DOHH2 (cell line): ENCODE measurements around the gene ITPK1.

Experiments used
- H3F3A ChIP-seq: fragments of 200-600 bp; sonication (generic), shearing (Covaris generic); 2 replicates; pipeline ENCODE4 v1.6.0; 2016; ENCODE audit warnings: antibody characterized with exemption, mild to moderate bottlenecking; ENCODE audit not compliant: control insufficient read depth, insufficient read depth
- H3K27ac ChIP-seq: fragments of 200-600 bp; sonication (generic); 2 replicates; pipeline ENCODE4 v1.5.1; 2014; ENCODE audit warnings: low read depth, mild to moderate bottlenecking, low read length, moderate library complexity
- H3K27me3 ChIP-seq: fragments of 200-600 bp; sonication (generic); 2 replicates; pipeline ENCODE4 v1.6.1; 2014; ENCODE audit warnings: mild to moderate bottlenecking, low read length, mixed read lengths; ENCODE audit not compliant: control insufficient read depth
- H3K36me3 ChIP-seq: fragments of 200-600 bp; sonication (generic); 2 replicates; pipeline ENCODE4 v1.6.1; 2014; ENCODE audit warnings: mild to moderate bottlenecking, low read length, moderate library complexity, mixed read lengths; ENCODE audit not compliant: control insufficient read depth
- H3K4me1 ChIP-seq: fragments of 200-600 bp; sonication (generic); 2 replicates; pipeline ENCODE4 v1.6.1; 2014; ENCODE audit warnings: mild to moderate bottlenecking, low read length, mixed read lengths; ENCODE audit not compliant: control insufficient read depth
- H3K4me2 ChIP-seq: fragments of 200-600 bp; sonication (generic); 2 replicates; pipeline ENCODE4 v1.6.0; 2014; ENCODE audit warnings: mild to moderate bottlenecking, low read length, moderate library complexity
- H3K4me3 ChIP-seq: fragments of 200-600 bp; sonication (generic); 2 replicates; pipeline ENCODE4 v1.5.1; 2014; ENCODE audit warnings: mild to moderate bottlenecking, low read length, mixed read lengths
- H3K79me2 ChIP-seq: fragments of 200-600 bp; sonication (generic); 2 replicates; pipeline ENCODE4 v1.6.1; 2014; ENCODE audit warnings: mild to moderate bottlenecking, low read length, mixed read lengths; ENCODE audit not compliant: control insufficient read depth
- H3K9me2 ChIP-seq: fragments of 200-600 bp; sonication (generic); replicated peaks from 2 replicates; pipeline ENCODE4 v1.6.1; 2014; ENCODE audit warnings: mild to moderate bottlenecking, low read length, mixed read lengths; ENCODE audit not compliant: control insufficient read depth
- H3K9me3 ChIP-seq: fragments of 200-600 bp; sonication (generic); 2 replicates; pipeline ENCODE4 v1.6.1; 2014; ENCODE audit warnings: antibody characterized with exemption, low read length, mixed read lengths; ENCODE audit not compliant: control insufficient read depth, insufficient read depth
- H4K20me1 ChIP-seq: fragments of 200-600 bp; sonication (generic); 2 replicates; pipeline ENCODE4 v1.6.0; 2014; ENCODE audit warnings: low read depth, mild to moderate bottlenecking, antibody characterized with exemption, low read length, moderate library complexity; ENCODE audit not compliant: control insufficient read depth, insufficient read depth
- CTCF ChIP-seq: fragments of 200-600 bp; sonication (generic); IDR thresholded peaks from one replicate; pipeline ENCODE4 v1.5.1; 2014; ENCODE audit warnings: antibody characterized with exemption, mild to moderate bottlenecking, low read depth, low read length; ENCODE audit not compliant: poor library complexity, severe bottlenecking
- EZH2phosphoT487 ChIP-seq: fragments of 200-600 bp; sonication (generic); IDR thresholded peaks from 2 replicates; pipeline ENCODE4 v1.6.1; 2017; ENCODE audit warnings: borderline replicate concordance, mild to moderate bottlenecking, antibody characterized with exemption, low read length, moderate library complexity, mixed read lengths

ITPK1 gene

DNA sequence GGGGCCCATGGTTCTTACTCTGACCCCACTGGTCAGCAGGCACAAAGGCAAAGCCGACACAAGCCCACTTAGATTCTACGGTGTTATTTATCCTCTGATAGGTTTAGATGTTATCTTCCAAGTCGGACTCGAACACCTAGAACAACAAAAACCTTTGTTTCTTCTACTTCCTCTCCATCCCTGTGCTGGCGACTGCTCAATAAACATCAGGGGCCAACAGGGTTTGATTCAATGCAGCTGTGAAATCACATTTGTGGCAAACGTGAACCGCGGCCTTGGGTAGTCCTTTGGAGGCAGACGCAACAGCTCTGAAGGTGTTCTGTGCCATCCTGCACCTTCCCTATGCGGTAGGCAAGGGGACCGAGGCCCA, 105.6 kb downstream of the ITPK1 start:
- no peak overlapping the region for H3K27ac ChIP-seq
- no peaks in the 10 kb centered on the region for H3F3A ChIP-seq
- 0 out of 2 replicates have a peak, but pooled peaks cover 2% of the 10 kb centered on the region for H3K4me1 ChIP-seq
- H3K4me2 ChIP-seq, result no peak overlapping the region
- no peaks in the 10 kb centered on the region for H3K36me3 ChIP-seq
- TF ChIP-seq CTCF (no peak), EZH2phosphoT487 (no peak)
- no peaks in the 10 kb centered on the region for H4K20me1 ChIP-seq
- no peaks in the 10 kb centered on the region for H3K79me2 ChIP-seq
- H3K9me2 ChIP-seq, result no peaks in the 10 kb centered on the region
- no peaks in the 10 kb centered on the region for H3K27me3 ChIP-seq
- no peak overlapping the region for H3K4me3 ChIP-seq
- H3K9me3 ChIP-seq, result no peaks in the 10 kb centered on the region

- H3K79me2 ChIP-seq, result no peaks in the 10 kb centered on the region
- no peak overlapping the region for H3K4me2 ChIP-seq
- TF ChIP-seq EZH2phosphoT487, result no peak
- TF ChIP-seq CTCF, result no peak
- H3K27ac ChIP-seq, result no peak overlapping the region
- no peaks in the 10 kb centered on the region for H3K27me3 ChIP-seq
- H3K36me3 ChIP-seq, result no peaks in the 10 kb centered on the region
- no peak overlapping the region for H3K4me3 ChIP-seq
- H3K4me1 ChIP-seq, result 0 out of 2 replicates have a peak, but pooled peaks cover 2% of the 10 kb centered on the region
- no peaks in the 10 kb centered on the region for H4K20me1 ChIP-seq
- H3K9me2 ChIP-seq, result no peaks in the 10 kb centered on the region
- no peaks in the 10 kb centered on the region for H3K9me3 ChIP-seq
- H3F3A ChIP-seq, result no peaks in the 10 kb centered on the region
Observed at GRCh38 chr14:93009471-93010129, 106.1 kb downstream of the ITPK1 start.

GRCh38 chr14:93008381-93008780, 107.3 kb downstream of the ITPK1 start:
- H3K9me3 ChIP-seq, result no peaks in the 10 kb centered on the region
- H3K4me1 ChIP-seq, result 0 out of 2 replicates have a peak, but pooled peaks cover 2% of the 10 kb centered on the region
- no peak overlapping the region for H3K4me2 ChIP-seq
- H3K4me3 ChIP-seq, result no peak overlapping the region
- no peaks in the 10 kb centered on the region for H3F3A ChIP-seq
- H3K79me2 ChIP-seq, result no peaks in the 10 kb centered on the region
- H3K27me3 ChIP-seq, result no peaks in the 10 kb centered on the region
- H3K27ac ChIP-seq, result no peak overlapping the region
- TF ChIP-seq CTCF (no peak), EZH2phosphoT487 (no peak)
- H3K9me2 ChIP-seq, result no peaks in the 10 kb centered on the region
- no peaks in the 10 kb centered on the region for H4K20me1 ChIP-seq
- no peaks in the 10 kb centered on the region for H3K36me3 ChIP-seq
